ENCODE measurements around the gene PEPD.

Gene PEPD

GRCh38 chr19:33471111-33471996 lies 50.2 kb downstream of the PEPD start:
- DNase-seq = no peak

DNA sequence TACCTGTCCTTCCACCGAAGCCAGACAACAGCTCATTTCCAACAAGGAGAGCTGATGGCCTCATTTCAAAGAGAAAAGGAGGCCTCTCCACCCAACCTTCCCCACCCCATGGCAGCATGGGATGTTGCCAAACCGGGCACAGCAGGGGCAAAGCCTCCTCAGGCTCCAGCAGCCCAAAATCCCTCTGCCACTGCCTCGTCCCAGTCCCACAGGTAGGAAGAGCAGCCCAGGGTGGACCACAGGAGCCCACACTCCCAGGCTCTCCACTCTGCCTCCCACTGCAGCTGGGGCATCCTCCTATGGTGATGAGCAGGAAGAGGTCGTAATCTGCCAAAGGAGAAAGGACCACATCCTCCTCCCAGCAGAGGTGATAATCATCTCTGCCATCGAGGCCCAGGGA lies 50.9 kb downstream of the PEPD start:
- no peak for DNase-seq

- no peak for DNase-seq
Observed at GRCh38 chr19:33470040-33470330, 51.6 kb downstream of the PEPD start.

GRCh38 chr19:33469171-33470039 lies 52.2 kb downstream of the PEPD start:
- no peak for DNase-seq

DNA sequence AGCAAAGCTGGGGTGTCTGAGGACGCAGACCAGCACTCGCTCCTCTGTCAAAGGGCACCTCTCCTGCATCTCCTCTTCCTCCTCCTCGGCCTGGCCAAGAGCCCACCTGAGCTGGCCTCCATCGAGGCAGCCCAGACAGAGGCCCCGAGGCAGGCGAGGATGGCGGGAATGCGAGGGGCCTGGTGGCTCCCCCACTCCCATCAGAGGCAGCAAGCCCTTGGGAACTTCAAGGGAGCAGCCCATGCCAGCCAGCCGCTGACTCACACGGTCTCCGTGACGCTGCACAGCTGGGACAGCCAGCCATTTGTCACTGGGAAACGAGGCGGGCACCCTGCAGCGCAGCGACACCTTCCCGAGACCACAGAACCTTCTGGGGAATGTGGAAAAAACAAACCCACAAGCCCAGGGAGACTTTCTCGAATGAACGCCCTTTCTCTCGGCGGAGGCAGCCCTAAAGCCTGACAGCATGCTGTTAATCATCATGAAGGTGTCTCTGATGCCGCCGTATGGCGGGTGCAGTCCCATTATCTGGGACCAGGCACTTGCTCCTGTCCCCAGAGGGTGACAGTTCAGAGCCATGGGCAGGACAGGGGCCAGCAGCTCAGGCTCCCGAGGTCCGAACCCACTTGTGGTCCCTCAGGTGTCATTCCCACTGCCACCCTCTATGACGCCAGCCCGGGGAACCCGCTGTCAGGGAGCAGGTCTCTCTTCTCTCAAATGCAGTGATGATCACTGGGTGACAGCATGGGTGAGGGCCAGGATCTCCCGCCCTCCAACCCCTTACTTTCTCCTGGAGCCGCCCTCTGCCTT lies 53.0 kb downstream of the PEPD start:
- DNase-seq = no peak

- no peak for DNase-seq
Observed at GRCh38 chr19:33467851-33468250, 53.7 kb downstream of the PEPD start.

- no peak for DNase-seq
Observed at GRCh38 chr19:33465834-33466233, 55.8 kb downstream of the PEPD start.

GRCh38 chr19:33465371-33465770 lies 56.2 kb downstream of the PEPD start:
- DNase-seq = no peak

DNA sequence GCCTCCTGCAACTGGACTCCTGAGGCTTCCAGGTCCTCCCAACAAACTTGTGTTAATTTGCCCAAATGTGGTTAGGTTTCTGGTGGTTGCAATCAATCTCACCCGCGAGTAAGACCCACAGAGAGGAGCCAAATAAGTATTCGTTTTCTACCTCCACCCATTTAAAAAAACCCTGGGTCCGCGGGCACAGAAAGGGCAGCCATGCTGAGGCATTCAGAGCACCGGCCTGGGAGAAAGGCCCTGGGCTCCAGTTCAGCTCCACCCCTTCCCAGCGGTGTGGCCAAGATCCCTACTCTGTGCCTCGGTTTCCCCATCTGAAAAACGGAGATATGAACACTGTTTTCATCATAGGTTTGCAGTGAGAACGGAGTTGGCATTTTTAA lies 56.9 kb downstream of the PEPD start:
- no peak for DNase-seq

DNA sequence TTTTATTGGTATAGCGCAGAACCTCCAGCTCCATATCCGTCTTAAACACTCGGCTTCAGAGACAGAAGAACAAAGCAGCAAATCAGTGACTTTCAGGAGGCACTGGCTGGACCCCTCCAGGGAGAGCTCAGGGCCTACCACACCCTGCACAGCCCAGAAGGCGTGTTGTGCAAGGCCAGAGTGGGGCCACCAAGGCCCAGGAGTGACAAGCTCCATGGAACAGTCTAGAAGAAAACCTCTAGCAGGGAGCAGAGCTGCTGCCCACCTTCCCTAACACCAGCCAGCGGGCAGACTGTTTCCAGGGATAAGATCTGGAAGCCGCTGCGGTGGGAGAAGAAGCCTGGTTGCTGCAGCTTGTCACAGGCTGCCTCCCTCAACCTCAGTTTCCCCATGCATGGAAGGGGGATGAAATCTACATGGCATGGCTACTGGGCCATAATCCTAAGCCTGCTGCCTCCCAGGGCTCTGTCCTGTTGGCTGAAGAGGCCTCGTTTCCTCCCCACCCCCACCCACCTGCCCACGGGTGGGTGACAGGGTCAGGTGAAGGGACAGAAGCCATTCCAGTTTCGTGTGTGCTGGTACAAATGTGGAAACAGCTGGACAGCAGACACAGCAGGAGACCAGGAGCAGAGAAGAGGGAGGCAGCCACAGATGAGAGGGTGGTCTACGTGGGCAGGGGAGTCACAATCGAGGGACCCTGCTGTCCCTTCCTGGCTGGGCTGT lies 57.4 kb downstream of the PEPD start:
- no peak for DNase-seq

DNA sequence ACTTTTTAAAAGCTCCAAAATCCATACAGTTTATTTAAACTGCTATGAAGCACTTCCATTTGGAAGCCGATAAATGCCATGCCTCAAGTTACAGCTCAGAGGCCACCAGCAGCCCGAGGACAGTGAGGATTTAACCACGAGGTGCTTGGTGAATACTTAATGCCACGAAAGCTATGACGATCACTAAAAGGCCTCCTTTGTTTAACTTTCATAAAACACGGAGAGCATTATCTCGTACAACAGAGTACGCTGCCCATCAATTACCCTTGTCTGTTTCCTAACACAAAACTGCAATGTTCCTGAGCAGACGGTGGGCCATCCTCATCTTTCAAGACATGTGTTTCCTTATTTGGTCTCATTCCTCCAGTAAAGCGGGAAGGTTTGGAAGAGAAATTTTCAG lies 58.4 kb downstream of the PEPD start:
- no peak for DNase-seq

DNA sequence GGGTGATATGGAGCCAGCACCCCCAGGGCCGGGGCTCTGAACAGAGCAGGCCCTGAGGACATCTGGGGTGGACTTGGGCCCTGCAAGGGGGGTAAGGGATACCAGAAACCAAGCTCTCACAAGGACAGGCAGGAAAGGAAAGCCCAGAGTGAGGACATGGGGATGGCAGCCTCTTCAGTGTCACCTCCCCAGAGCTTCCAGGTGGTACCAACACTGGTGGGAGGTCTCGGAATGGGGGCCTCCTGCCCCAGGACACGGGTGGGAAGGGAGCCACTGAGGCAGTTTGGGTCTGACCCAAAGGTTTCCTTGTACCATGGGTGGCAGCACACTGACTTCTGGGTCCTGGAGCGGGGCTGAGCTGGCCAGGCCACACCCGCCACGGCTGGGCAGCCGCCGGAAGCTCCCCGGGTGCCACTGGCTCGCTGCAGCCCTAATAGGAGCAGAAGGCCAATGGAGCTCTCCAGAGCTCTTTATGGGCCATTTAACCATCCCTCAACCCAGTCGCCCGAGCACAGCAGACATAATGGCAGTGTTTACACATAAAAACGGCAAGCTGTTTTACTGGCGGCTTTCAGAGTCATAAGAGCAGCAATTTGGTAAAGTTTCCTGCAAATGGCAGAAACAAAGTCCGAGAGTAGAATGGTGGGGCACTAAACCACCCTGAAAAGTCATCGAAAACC lies 59.3 kb downstream of the PEPD start:
- DNase-seq = no peak

- DNase-seq = no peak
Observed at GRCh38 chr19:33461256-33462111, 60.1 kb downstream of the PEPD start.

GRCh38 chr19:33460221-33460908 lies 61.2 kb downstream of the PEPD start:
- DNase-seq = no peak

- DNase-seq = no peak
Observed at GRCh38 chr19:33459222-33460090, 62.1 kb downstream of the PEPD start.

- DNase-seq = no peak
Observed at GRCh38 chr19:33458807-33459206, 62.8 kb downstream of the PEPD start.

GRCh38 chr19:33458171-33458633 lies 63.4 kb downstream of the PEPD start:
- DNase-seq = no peak

DNA sequence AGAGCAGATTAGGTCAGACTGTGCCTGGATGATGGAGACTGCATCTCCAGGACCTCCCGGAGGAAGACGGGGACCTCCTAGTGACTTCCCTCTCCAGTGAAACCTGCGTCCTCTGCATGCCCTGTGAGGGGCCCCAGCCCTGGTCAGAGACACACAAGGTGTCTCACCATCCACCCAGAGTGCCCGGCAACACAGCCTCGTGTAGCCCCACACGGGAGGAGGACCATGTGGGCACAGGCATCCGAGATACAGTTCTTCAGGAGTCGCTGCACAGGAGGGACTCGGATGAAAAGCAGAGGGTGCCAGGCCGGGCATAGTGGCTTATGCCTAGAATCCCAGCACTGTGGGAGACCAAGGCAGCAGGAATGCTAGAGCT lies 64.8 kb downstream of the PEPD start:
- no peak for DNase-seq

All from activated CD4-positive, alpha-beta T cell treated with anti-CD3 and anti-CD28 coated beads for 4 hours (primary cell).